RCC 7860 (cell line): ENCODE results near the gene MAP3K5.

Source experiments
- DNase-seq: peaks from one replicate; pipeline ENCODE4 v3.0.0-alpha.2; 2015; ENCODE audit warnings: low spot score
- FAIRE-seq: peaks from 2 replicates; lab custom pipeline; 2012; peaks lifted over from hg19 to GRCh38; lab: Jason Lieb, UNC

The MAP3K5 gene

DNA sequence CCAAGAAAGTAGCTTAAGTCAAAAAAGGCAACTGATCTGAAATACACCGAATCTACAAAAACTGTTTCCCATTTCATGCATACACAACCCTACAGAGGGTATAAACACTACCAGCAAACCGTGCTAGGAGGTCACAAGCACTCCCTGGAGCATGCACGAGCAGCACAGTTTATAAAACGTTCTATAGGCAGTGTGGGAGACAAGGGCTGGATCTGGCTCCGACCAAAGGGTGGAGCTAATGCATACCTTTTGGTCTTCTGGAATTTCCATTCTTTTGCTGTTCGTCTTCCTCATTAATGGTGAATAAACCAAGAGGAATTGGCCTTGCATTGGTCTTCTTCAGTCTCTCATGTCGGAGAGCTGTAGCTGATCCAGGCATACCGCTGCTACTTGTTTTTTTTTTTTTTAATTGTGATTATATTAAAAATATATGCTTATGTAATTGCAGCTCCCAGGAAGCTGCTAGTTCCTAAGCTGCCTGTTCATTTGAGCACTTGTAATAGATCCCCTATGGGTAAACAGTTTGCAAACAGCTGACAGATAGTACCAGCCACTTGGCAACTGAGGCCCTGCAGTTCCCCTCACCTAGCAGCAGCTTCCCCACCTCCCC is 266.6 kb downstream of the MAP3K5 start:
- FAIRE-seq = no peak
- peak; percentile 22 for DNase-seq

DNA sequence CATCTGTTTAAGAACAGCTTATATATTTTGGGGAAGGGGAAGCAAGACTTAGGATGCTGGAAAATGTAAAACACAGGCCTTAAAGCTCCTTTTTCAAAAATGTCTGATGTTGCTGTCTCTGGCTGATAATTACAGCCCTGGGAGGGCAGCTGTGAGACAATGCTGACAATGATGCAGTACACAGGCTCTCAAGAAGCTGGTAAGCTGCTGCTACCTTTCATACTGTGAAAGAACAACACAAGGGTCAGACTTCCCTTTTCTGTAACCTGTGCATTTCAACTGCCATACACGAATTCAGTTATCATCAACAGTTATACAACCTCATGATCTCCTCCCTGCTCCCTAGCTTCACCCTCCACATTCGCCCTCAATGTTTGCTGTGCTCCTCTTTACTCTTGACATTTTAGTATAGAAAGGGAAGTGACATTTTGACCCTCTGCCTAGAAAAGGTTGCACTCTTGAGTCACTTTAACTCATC is 267.3 kb downstream of the MAP3K5 start:
- FAIRE-seq (no peak), DNase-seq (no peak)

DNA sequence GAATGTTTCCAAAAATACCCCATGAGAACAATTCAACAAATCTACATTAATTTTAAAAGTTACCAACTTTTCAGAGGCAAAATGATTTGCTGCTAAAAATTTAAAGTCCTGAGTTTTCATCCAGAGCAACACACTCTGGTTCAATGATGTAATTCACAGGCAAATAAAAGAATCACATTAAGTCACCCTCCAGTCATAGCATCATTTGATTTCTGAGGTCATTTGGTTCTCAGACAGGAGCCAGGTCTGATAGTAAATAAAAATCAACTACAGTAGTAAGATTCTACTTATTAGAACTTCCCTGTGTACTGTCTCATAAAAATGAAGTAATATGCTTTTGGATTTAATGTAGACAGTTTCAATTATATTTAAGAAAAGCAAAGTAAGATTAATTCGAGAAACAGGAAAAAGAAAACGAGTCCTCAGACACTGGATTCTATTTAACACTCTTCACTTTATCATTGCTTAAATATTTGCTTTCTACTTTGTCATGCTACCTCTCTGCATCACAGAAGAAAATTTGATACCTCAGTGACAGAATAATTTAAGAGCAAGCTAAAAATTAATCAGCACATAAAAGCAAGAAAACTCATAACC is 267.8 kb downstream of the MAP3K5 start:
- DNase-seq (no peak), FAIRE-seq (no peak)

DNA sequence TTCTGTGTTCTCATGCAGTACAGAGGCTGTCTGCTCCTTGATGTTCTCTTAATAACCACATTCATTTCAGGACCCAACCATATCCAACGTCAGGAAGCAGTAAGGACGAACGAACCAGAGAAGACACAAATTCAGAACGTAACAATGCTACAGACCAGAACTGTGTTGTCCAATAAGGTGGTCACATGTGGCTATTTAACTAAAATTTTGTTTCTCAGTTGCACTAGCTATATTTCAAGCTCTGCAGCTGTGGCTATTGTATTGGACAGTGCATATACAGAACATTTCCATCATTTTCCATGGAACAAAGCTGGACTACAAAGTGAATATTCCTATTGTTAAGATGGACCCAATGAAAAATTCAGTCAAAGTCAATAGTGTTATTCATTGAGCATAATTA is 269.1 kb downstream of the MAP3K5 start:
- FAIRE-seq = no peak
- DNase-seq = no peak

DNA sequence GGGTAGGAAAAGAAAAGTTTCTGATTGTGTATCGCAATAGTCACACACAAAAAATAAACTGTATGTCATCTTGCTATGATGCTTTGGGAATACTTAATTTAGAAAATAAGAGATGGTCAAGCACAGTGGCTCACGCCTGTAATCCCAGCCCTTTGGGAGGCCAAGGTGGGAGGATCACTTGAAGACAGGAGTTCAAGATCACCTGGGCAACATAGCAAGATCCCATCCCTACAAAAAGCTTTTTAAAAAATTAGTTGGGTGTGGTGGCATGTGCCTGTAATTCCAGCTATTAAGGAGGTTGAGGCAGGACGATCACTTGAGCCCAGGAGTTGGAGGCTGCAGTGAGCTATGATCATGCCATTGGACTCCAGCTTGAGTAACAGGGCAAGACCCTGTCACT is 269.6 kb downstream of the MAP3K5 start:
- no peak for DNase-seq
- FAIRE-seq = no peak

DNA sequence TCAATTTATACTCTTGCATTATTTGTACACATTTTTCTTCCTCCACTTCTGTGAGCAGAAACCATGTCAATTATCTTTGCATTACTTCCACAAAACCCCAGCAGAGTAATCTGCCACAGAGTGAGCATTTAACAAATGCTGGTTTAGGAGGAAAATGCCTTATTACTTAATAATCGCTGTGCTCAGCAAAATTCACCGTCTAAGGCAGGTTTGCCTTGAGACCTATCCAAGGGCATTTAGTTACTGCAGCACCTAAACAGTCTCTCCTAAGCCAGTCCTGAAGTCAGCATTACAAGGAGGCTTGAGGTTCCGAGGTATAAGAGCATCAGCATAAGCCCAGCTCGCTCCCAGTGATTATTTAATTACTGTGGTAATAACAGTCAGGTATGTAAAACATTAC is 270.4 kb downstream of the MAP3K5 start:
- DNase-seq (no peak), FAIRE-seq (no peak)

DNA sequence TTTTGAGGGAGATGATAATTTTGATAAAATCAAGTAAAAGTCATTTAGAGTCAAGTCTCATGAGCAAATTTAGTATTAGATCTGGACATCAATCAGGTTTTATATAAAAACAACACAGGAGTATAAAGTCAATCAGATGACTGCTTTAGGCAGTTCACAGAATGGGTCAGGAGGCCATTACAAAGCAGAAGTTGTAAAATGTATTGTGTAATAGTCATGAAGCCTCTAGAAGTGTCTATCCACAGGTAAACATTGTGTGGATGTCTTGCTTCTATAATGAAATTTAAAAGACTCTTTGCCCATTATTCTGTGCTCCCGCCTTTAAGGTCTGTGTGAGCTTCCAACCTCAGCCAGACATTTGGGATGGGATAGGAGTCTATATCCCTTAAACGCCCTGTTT is 270.9 kb downstream of the MAP3K5 start:
- no peak for DNase-seq
- no peak for FAIRE-seq

DNA sequence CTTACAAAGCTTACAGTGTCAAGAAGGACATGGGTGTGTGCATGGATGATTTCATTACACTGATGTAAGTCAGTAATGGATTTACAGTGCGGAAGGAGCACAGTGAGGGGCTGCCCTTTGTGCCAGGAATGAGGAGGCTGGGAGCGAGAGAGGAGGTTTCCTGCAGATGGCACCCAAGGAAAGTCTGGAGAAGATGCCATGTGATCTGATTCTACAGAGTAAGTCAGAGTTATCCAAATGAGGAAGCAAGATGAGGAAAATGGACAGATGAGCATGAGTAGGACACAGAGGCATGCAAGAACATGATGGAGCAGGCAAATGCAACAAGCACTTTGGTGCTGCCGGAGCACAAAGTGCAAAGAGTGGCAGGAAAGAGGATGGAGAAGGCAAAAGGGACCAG is 271.8 kb downstream of the MAP3K5 start:
- no peak for FAIRE-seq
- no peak for DNase-seq

DNA sequence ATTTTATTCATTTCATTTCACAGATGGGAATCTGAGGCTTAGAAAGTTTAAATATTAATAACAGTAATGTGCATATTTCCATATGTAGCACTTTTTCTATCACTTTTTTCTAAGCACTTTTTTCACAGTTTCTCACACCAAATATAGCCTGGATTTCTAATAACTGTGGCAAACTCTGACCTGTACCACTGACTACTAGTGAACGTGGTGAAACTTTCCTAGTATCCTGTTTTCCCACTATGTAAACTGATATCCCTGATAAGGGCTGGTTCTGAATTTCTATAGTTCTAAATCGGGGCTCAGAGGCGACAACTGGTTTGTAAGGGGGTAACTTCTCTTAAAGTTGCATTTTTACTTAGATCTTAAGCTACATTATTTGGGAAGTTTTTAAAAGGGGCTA is 274.7 kb downstream of the MAP3K5 start:
- no peak for DNase-seq
- no peak for FAIRE-seq

DNA sequence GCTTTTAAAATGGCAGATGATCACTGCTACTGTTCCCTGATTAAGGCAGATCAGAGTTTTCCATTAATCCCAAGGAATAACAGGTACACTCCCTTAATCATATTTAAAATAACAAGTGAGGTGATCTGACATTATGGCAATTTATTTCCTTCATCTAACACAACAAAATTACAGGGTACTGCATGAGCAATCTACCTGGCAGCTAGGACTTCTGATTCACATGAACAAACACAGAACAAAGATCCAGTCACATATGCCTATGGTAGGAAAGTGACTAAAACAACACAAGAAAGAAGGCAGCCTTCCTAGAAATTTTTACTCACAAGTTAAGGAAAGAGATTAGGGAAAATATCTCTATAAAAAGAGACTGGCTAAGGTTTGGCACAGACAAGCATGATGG is 275.3 kb downstream of the MAP3K5 start:
- peak; percentile 35 for FAIRE-seq
- peak; percentile 10 for DNase-seq

DNA sequence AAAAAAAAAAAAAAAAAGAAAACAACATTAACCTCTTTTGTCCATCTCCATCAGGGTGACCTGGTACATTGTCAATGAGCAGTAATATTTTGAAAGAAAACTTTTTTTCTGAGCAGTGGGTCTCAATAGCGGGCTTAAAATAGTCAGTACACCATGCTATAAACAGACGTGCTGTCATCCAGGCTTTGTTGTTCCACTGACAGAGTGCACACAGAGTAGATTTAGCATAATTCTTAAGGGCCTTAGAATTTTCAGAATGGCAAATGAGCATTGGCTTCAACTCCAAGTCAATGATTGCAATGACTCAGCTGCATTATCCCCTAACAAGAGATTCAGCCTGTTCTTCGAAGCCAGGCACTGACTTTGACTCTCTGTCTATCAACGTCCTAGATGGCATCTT is 277.7 kb downstream of the MAP3K5 start:
- DNase-seq (no peak), FAIRE-seq (no peak)

DNA sequence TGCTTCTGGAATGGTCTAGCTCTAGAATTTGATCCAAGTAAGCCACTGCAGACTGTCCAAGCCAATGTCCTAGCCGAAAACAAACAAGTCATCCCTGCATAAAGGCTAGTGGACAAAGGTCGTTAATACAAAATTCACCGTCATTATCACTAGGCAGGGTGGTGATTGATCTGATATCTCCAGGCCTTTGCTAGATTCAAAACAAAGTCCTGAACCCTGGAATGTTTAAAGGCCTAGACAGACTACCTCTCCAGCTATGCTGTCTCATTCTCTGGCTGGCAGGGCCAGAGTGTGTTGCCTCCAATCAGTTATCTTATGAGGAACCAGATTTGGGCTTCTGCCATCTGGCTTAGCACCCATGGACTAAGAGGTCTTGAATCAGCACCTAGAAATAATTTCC is 280.4 kb downstream of the MAP3K5 start:
- FAIRE-seq = no peak
- DNase-seq = no peak

DNA sequence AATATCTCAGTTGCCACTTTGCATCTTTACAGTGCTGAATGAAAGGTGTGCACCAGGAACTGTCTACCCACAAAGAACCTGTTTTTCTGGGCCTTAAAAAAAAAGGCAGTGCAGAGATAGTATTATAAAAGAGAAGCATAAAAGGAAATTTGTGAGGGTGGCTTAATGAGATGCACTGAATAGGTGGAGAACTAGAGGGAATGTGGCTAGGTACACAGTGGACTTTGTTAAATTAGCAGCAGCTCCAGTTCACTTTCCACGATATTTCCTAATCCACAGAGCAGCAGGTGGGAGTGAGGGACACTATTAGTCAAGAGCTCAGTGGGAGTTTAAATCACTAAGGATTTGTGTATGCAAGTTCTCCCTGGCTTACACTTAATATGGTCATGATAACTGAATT is 280.9 kb downstream of the MAP3K5 start:
- no peak for FAIRE-seq

DNA sequence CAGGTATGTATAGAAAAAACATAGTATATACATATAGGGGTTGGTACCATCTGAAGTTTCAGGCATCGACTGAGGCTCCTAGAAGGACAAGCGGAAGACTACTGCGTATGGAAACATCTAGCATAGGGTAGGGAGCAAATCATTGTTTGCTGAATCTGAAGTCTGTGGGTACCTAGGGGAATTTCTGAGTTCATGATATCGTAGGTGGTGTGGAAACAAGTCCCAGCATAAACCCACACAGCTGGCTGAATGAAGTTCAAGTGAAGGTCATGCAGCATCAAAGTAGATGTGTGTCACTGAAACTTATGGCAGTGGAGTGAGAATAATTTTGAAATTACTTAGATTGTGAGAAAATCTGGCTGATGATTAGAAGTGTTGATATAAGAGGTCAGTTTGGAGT is 281.5 kb downstream of the MAP3K5 start:
- DNase-seq (no peak), FAIRE-seq (no peak)

More for the DNA sequence above, 280.9 kb downstream of the MAP3K5 start:
- no peak for DNase-seq

DNA sequence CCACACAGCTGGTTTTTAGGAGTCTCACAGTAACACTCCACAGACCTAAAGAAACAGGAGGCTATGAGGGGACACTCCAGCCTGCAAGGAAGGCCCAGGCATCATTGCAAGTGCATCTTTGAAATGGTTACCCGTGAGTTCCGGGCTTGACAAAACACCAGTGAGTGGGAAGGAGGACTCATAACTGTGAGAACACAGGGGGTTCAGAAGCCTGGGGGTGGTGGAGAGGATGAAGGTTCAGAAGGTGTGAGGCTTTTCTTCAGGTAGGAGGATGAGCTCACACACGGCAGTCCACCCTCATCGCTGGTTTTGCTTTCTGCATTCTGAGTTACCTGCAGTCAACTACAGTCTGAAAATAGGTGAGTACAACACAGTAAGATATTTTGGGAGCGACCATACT is 282.0 kb downstream of the MAP3K5 start:
- FAIRE-seq (no peak), DNase-seq (no peak)

DNA sequence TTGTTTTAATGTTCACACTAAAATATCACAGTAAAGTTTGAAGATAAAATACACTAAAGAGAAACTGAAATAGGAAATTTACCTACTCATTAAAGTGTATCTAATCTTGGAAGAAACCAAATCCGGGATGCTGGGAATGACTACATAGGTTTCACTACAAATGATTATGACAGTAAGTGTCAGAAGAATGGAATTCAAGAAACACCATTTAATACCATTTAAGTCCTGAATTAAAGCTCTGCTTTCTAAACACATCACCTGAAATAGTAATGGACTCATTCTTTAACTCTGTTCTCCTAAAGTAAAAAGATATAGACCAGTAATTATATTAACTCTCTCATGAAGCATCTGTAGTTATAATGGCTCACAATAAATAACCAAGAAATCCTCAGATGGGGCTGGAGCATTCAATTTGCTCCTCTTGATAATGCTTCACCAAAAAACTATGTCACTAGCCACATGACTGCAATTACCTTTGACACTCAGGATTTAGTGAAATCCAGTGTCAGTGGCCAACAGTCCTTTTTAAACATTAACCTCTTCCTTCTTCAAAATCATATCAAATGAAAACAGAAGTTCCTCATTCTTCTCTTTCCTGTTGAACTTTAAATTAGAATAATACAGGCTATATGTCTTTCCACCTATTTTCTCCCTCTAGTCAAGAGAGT is 283.4 kb downstream of the MAP3K5 start:
- FAIRE-seq = peak; percentile 82
- peak; percentile 45 for DNase-seq
